HG03342 (cell line): ENCODE results near the gene FAM180A.
"Not testable (repeated sequence)": the region's sequence is repeated elsewhere in the genome, so short reads cannot be mapped to it uniquely, and the experiment has no call there.

Source experiments
- ATAC-seq: cut with Tn5 transposase; IDR thresholded peaks from one replicate; pipeline ENCODE4 v1.9.1; 2021; ENCODE audit warnings: mild to moderate bottlenecking, moderate library complexity; ENCODE audit not compliant: unreplicated experiment

The FAM180A gene

DNA sequence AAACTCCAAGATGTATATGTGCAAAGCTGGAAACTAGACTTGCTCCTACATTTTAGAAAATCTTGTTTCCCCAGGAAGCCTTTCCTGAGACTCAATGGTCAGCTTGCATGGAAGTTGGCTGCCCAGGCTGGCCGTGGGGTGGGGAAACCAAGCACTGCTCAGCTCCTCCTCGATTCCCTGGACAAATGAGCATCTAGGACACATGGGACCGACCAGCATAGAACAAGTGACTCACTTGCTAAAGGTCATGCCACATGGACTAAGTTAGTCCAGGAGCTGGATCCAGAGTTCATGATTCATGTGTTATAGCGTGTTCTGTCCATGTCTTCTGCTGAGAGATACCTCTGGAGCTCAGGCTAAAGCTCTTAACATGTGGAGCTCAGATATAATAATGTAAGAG lies 6.2 kb downstream of the FAM180A start:
- ATAC-seq = no peak

DNA sequence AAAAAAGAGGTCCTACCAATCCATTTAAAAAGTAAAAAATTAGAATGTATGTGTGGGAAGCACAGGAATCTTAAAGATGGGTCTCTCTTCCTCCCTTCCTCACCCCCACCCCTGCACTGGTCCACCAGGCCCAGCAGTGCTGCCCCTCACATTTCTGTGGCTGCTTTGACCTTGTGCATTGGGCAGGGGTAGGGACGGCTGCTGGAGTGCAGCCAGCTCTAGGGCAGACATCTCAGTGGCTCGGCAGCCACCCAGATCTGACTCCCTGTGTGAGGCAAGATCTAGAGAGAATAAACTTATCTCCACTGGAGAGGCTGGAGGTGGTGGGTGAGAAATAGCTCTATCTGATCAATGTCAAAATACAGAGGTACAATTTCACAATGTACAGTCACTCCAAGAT lies 6.7 kb downstream of the FAM180A start:
- no peak for ATAC-seq

- no peak for ATAC-seq
These were observed 7.7 kb downstream of the FAM180A start for GRCh38 chr7:135740889-135741288.

- not testable (repeated sequence) for ATAC-seq
These were observed 11.3 kb downstream of the FAM180A start for GRCh38 chr7:135737306-135737647.

- ATAC-seq = no peak
These were observed 11.9 kb downstream of the FAM180A start for GRCh38 chr7:135736586-135737305.

DNA sequence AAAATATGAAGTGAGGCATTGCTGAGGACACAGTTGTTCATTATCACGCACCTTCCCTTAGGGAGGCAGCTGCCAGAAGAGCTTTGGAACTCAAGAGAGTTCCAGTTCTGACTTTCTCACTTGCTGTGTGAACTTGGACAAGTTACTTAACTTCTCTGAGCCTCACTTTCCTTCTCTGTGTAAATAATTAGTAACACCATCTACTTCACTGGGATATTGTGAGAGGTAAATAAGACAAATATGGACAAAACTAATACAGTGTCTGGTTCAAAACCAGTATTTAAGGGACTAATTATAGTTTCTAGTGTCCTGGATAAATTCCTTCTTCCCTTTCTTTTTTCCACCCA lies 14.3 kb downstream of the FAM180A start:
- ATAC-seq = no peak

GRCh38 chr7:135733603-135734342 lies 14.8 kb downstream of the FAM180A start:
- no peak for ATAC-seq

DNA sequence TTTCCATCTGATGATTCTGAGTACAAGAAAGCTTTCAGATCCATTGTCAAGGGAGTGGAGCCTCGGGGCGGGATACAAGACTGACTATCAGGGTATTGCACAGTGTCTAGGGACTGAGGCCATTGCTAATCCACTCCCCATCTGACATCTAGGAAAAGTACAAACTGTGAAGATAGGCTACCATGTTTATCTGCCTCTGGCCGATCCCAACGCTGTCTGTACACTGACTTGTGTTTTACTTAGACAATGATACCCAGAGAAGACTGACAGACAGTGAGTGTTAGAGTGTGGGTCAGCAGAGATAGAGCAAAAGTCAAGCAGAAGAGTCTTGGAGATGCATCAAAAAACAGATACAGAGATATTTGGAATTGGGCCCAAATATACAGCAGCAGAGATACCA lies 17.5 kb downstream of the FAM180A start:
- ATAC-seq = no peak

DNA sequence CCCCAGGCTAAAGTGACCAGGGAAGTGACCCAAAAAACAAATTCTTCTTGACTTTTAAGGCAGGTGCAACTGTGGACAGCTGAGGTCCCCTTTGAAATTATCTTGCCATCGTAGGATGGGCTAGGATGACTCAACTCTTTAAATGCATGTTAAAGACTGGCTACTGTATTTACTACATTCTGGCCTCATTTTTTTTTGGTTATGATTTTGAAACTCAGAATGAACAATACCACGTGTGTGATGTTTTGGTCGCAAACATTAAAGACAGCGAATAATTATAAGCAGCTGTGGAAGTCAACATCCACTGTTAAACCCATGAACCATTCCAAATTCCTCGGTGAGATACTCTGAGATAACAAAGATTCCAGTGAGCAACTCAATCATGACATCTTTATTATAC lies 19.4 kb downstream of the FAM180A start:
- ATAC-seq = no peak

- ATAC-seq = no peak
These were observed 20.4 kb downstream of the FAM180A start, which contains the start of gene SLC13A4 for GRCh38 chr7:135728136-135728669. Gene SLC13A4 (minus strand): TSS chr7:135728186. CDS start chr7:135727496, 690 bp downstream.

DNA sequence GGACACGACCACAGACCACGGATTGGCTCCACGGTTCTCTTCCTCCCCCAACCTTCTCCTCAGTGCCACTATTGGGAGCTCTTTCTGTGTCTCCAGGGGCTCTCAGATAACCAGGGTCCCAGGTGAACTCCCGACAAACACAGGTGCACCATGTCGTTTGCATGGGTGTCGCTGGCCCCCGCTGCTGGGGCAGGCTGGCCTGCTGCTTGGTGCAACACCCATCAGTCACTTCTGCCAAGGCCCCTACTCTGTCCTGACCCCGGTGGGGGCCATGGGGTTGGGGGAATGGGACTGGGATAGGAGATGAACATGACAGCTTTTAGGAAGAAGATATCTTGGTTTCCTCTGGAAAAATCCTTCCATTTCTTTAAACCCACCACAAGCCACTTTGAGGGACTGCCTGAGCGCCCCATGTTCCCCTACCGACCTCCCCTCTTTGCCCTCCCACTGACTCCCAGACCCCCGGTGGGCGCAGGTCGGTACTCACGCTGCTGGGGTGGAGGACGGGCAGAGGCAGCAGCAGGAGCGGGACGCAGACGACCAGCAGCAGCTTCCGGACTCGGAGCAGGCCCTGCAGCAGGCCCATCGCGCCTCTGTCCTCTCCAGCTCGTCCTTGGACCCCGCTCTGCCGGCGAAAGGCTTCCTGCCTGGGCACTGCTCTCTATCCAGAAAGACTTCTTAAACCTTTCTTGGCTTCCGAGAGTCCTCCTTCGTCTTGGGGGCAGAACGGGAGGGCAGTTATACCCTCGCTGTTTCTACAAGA lies 21.5 kb downstream of the FAM180A start:
- ATAC-seq = no peak

- ATAC-seq = no peak
These were observed 22.3 kb downstream of the FAM180A start for GRCh38 chr7:135726276-135726788.

GRCh38 chr7:135723411-135723810 lies 25.2 kb downstream of the FAM180A start:
- ATAC-seq = no peak

DNA sequence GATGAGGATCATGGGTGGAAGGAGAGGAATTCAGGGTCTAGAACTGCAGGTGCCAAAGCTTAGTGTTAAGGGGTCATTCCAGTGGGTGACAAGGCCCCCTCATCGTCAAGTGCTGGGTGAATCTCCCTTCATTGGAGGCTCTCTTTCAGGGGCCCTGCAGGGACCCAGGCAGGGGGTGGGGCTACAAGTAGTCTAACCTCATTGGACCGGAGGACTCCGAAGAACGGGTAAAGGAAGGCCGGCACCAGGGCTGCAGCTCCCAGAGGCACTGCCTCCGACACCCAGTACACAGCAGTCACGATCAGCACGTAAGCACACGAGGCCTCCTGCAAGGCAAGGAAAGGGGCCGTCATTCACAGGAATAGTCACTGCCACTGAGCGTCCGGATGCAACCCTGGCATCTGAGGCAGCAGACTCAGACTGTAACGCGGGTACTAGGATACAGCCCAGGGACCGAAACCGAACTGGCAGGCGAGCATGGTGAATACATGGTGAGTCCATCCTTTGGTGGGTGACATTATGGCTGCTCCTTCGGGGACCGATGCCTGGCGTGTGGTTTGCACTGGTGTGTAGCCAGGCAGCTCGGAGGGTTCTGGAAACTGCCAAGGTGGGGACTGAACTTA lies 27.3 kb downstream of the FAM180A start:
- ATAC-seq = no peak

DNA sequence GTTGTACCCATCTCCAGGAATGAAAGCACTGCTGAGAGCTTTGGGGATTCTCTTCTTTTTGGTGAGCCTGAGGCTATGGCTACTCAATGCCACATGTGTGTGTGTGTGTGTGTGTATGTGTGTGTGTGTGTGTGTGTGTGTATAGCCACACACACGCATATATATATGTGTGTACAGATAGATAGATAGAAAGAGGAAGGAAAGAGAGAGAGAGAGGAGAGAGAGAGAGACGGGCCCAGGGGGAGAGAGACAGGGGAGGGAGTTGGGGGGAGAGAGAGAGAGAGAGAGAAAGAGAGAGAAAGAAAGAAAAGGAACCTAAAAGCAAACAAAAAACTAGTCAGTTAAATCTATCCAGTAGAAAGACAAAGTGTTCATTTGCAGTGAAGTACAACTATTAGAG lies 28.9 kb downstream of the FAM180A start:
- no peak for ATAC-seq

DNA sequence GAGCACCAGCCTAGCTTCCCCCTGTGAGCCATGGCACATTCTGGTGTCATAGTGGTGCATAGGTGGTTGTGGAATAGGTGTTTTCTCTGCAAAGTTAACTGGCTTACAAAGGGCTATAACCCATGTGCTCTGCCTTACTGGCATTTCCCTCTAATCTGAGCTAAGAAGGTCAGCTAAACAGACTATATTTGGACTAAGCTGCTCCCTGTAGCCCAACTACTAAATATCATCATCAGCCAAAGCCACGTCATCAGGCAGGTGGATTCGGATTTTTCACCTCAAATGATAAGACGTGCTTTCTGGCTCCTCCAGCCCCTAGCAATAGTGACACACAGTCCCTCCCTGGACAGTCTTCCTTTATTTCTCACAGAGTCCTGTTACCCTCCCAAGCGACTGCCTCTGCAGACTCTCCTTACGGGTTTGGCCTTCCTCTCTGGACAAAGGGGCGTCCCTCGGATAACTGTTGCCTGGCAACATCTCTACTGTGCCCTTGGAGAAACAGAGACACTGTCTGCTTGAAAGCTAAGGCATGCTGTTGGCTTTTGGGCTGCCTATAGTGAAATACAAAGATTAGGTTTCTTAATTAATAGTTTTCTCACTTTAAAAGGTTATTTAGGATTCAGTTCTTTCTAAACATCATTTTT lies 29.7 kb downstream of the FAM180A start:
- ATAC-seq = no peak

GRCh38 chr7:135718219-135718618 lies 30.4 kb downstream of the FAM180A start:
- ATAC-seq = no peak

DNA sequence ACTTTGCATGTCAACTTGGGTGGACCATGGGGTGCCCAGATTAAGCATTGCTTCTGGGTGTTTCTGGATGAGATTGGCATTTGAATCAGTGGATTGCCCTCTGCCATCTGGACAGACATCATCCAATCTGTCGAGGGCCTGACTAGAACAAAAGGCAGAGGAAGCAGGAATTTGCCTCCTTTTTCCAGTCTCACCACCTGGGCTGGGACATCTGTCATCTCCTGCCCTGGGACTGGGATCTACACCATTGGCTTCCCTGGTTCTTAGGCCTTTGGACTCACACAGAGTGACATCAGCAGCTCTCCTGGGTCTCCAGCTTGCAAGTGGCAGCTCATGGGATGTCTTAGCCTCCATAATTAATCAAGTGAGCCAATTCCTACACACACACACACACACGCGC lies 30.9 kb downstream of the FAM180A start:
- no peak for ATAC-seq

- ATAC-seq = no peak
These were observed 31.9 kb downstream of the FAM180A start for GRCh38 chr7:135716677-135717238.

- no peak for ATAC-seq
These were observed 32.9 kb downstream of the FAM180A start for GRCh38 chr7:135715673-135716072.
